DLD1 (cell line): ENCODE data around the gene LBR.
"Not testable (repeated sequence)": the region's sequence is repeated elsewhere in the genome, so short reads cannot be mapped to it uniquely, and the experiment has no call there.

Experiments
- in situ Hi-C: cut with HindIII; loops from 2 replicates; pipeline ENCODE4 v1.10.0; 2017; ENCODE audit warnings: low sequenced_read_pairs

LBR gene

GRCh38 chr1:225386860-225387259, 41.0 kb downstream of the LBR start:
- in situ Hi-C loops: not testable (repeated sequence)

GRCh38 chr1:225380691-225381090, 47.1 kb downstream of the LBR start:
- in situ Hi-C loops: no loop called here

GRCh38 chr1:225378880-225379279, 49.0 kb downstream of the LBR start:
- in situ Hi-C loops: no loop called here

- in situ Hi-C loops: no loop called here
These were observed 52.8 kb downstream of the LBR start for GRCh38 chr1:225374996-225375395.

- in situ Hi-C loops: no loop called here
These were observed 54.7 kb downstream of the LBR start for GRCh38 chr1:225373155-225373554.

GRCh38 chr1:225371366-225372010, 56.4 kb downstream of the LBR start:
- in situ Hi-C loops: no loop called here

- in situ Hi-C loops: no loop called here
These were observed 59.7 kb downstream of the LBR start for GRCh38 chr1:225368036-225368552.

- in situ Hi-C loops: no loop called here
These were observed 61.3 kb downstream of the LBR start for GRCh38 chr1:225366552-225366951.

- in situ Hi-C loops: no loop called here
These were observed 61.8 kb downstream of the LBR start for GRCh38 chr1:225366018-225366417.

GRCh38 chr1:225364439-225364838, 63.4 kb downstream of the LBR start:
- in situ Hi-C loops: no loop called here

GRCh38 chr1:225362805-225363204, 65.0 kb downstream of the LBR start:
- in situ Hi-C loops: no loop called here

- in situ Hi-C loops: no loop called here
These were observed 66.7 kb downstream of the LBR start for GRCh38 chr1:225361176-225361575.

- in situ Hi-C loops: no loop called here
These were observed 67.7 kb downstream of the LBR start for GRCh38 chr1:225360119-225360518.

- in situ Hi-C loops: no loop called here
These were observed 72.0 kb downstream of the LBR start for GRCh38 chr1:225355863-225356262.

GRCh38 chr1:225354906-225355305, 72.9 kb downstream of the LBR start:
- in situ Hi-C loops: no loop called here
